GM10248 (cell line): ENCODE data around the gene GPSM3.
A peak's percentile ranks its signal among the peaks of the same experiment; 100 is the strongest.

Experiments used
- CTCF ChIA-PET: fragments of 300-600 bp; sonication (Branson Sonifier 250); formaldehyde crosslinking; extraction: SDS; loops from one replicate; lab custom pipeline; 2021; ENCODE audit warnings: antibody characterized with exemption; lab: Yijun Ruan, JAX
- POLR2A ChIA-PET: fragments of 350-650 bp; sonication (Branson Sonifier 250); formaldehyde crosslinking; extraction: SDS; loops from one replicate; lab custom pipeline; 2020; ENCODE audit warnings: antibody characterized with exemption; lab: Yijun Ruan, JAX
- DNase-seq: peaks from one replicate; pipeline ENCODE4 v3.0.0; 2012; ENCODE audit errors: extremely low spot score
- TF ChIP-seq, protein P1 (sequence below): IDR thresholded peaks from 2 replicates; pipeline ENCODE4 v1.5.1; 2012; ENCODE audit warnings: mild to moderate bottlenecking, low read depth; ENCODE audit errors: extremely low read depth, missing control alignments, control extremely low read depth

Gene GPSM3

GRCh38 chr6:32158052-32158451 is 34.4 kb downstream of the GPSM3 start:
- TF ChIP-seq, protein P1, sequence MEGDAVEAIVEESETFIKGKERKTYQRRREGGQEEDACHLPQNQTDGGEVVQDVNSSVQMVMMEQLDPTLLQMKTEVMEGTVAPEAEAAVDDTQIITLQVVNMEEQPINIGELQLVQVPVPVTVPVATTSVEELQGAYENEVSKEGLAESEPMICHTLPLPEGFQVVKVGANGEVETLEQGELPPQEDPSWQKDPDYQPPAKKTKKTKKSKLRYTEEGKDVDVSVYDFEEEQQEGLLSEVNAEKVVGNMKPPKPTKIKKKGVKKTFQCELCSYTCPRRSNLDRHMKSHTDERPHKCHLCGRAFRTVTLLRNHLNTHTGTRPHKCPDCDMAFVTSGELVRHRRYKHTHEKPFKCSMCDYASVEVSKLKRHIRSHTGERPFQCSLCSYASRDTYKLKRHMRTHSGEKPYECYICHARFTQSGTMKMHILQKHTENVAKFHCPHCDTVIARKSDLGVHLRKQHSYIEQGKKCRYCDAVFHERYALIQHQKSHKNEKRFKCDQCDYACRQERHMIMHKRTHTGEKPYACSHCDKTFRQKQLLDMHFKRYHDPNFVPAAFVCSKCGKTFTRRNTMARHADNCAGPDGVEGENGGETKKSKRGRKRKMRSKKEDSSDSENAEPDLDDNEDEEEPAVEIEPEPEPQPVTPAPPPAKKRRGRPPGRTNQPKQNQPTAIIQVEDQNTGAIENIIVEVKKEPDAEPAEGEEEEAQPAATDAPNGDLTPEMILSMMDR: no peak
- CTCF ChIA-PET: interaction anchor here (0.9 kb wide), 2 partner anchors 9 to 70 kb away, joined by 3 read pairs; no protein-coding TSS in a partner anchor
- POLR2A ChIA-PET: no interaction called here
- DNase-seq: no peak

- no peak for DNase-seq
- TF ChIP-seq, protein P1: no peak
- ChIA-PET CTCF (no interaction called here), POLR2A (no interaction called here)
Measured at GRCh38 chr6:32156891-32157290, 35.6 kb downstream of the GPSM3 start.

- TF ChIP-seq, protein P1: peak; percentile 78
- CTCF ChIA-PET: interaction anchor here (0.8 to 1.3 kb wide), 5 partner anchors 10 to 107 kb away, joined by 3 to 5 read pairs (median 4); partner anchors contain the start of gene EGFL8
- peak; percentile 86 for DNase-seq
- POLR2A ChIA-PET: interaction anchor here (0.6 kb wide), 1 partner anchor 21 kb away, joined by 3 read pairs; the partner anchor contains the start of gene AGPAT1
Measured at GRCh38 chr6:32154514-32155161, 37.8 kb downstream of the GPSM3 start.

DNA sequence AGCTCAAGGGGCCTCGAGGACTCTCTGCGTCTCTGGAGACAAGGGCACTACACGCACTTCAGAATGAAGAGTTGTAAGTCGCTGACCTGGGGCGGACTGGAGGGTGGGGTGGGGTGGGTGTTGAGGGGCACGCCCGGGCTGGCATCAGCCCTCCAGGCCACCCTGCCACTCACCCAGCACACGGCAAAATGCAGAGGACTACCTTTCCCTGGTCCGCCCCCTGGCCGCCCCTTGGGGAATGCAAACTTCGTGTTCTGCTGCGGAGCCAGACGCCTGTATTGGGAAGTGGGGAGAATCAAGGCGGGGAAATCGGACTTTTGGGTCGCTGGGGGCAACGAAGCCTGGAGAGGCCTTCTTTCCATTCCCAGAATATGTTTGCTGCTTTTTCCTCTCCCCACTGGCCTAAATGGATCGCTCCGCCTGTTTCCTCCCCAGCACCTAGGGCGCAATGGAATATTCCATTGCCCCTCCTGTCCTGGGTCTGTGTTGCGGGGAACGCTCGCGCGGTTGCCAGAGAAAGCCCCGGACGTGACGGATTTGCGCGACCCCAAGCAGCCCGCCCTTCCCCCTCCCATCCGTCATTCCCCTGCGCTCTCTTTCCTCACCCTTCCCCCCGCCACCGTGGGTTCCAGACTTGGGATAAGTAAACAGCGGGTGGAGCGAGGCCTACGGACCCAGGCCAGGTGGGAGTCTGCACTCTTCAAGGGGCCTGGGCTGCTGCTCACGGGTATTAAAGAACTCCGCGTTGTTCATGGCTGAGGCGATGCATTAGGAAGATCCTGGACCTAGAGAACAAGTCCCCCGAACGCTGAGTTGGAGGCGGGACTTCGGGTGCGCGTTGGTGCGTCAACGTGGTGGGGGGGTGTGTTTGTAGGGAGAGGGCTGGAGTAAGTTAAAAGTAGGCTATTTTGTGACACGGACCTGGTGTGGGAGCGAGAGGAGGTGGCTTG is 38.6 kb downstream of the GPSM3 start, which contains the start of gene PPT2:
Gene PPT2 (plus strand): TSS at position 578 of the 950 bp plus-strand sequence. CDS start 454 bp downstream, outside the sequence.
- ChIA-PET POLR2A (interaction anchor here (0.6 kb wide), 1 partner anchor 22 kb away, joined by 3 read pairs; the partner anchor contains the start of gene AGPAT1), CTCF (interaction anchor here (0.8 to 2.0 kb wide), 6 partner anchors 11 to 106 kb away, joined by 3 to 7 read pairs (median 4); partner anchors contain the start of gene EGFL8)
- DNase-seq: peak; percentile 70
- TF ChIP-seq, protein P1: no peak

- TF ChIP-seq, protein P1: no peak
- CTCF ChIA-PET: interaction anchor here (1.1 to 2.0 kb wide), 2 partner anchors 12 to 35 kb away, joined by 3 to 7 read pairs; no protein-coding TSS in a partner anchor
- no peak for DNase-seq
- POLR2A ChIA-PET: no interaction called here
Measured at GRCh38 chr6:32152769-32153563, 39.5 kb downstream of the GPSM3 start.
